ENCODE results near the gene NECAB2.

GRCh38 chr16:83935005-83935857, 32.8 kb upstream of the NECAB2 start:
- no peak for TF ChIP-seq REST (IDR thresholded peaks at IDR 0.05)
- TF ChIP-seq SMC3 (IDR thresholded peaks at IDR 0.05), result no peak

Measured in A549 (cell line).